ENCODE results near the gene TRAK2.

DNA sequence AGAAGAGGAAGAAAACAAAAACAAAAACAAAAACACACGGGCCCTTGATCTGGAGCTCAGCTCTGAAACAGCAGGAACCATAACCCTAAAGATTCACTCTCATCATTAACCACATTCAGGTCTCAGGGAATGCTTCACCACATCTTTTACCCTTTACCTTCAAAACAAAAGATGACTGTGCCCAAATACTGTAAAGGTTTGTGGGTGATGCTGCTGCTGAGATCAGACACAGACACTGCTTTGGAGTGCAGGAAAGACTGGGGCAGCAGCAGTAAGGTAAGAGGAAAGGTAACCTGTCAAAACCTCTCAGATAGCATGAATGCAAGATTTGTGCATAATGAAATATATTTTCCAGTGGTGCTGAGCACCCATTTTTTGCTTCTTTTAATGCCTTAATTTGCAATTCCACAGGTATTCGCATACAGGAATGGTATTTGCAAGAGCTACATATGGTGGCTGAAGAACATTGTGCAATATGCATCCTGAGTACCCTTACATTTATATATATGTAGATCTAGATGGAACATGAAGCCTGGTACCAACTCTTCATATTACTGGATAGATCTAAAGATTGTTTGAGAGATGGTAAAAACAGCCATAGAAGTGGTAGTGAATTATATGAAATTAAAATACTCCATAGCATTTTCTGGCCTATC is 90.1 kb downstream of the TRAK2 start:
- TF ChIP-seq, protein P1, sequence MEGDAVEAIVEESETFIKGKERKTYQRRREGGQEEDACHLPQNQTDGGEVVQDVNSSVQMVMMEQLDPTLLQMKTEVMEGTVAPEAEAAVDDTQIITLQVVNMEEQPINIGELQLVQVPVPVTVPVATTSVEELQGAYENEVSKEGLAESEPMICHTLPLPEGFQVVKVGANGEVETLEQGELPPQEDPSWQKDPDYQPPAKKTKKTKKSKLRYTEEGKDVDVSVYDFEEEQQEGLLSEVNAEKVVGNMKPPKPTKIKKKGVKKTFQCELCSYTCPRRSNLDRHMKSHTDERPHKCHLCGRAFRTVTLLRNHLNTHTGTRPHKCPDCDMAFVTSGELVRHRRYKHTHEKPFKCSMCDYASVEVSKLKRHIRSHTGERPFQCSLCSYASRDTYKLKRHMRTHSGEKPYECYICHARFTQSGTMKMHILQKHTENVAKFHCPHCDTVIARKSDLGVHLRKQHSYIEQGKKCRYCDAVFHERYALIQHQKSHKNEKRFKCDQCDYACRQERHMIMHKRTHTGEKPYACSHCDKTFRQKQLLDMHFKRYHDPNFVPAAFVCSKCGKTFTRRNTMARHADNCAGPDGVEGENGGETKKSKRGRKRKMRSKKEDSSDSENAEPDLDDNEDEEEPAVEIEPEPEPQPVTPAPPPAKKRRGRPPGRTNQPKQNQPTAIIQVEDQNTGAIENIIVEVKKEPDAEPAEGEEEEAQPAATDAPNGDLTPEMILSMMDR (IDR thresholded peaks at IDR 0.05): no peak
- TF ChIP-seq POLR2A (IDR thresholded peaks at IDR 0.05): no peak
- TF ChIP-seq POLR2AphosphoS5 (IDR thresholded peaks at IDR 0.05; ENCODE audit: insufficient read depth in 1 of 2, low read depth in 1 of 2): no peak

Data from vagina (tissue), 2 donors.